SU-DHL-6 (cell line): Measurements from ENCODE around the gene CSTB.

Source experiments
- H2AFZ ChIP-seq: fragments of 200-600 bp; sonication (generic); 2 replicates; pipeline ENCODE4 v1.6.1; 2014; ENCODE audit warnings: low read depth, mild to moderate bottlenecking, moderate library complexity, mixed read lengths, antibody characterized with exemption, low read length; ENCODE audit not compliant: severe bottlenecking
- H3F3A ChIP-seq: fragments of 200-600 bp; shearing (Covaris generic); 2 replicates; pipeline ENCODE4 v1.6.0; 2016; ENCODE audit warnings: antibody characterized with exemption, mild to moderate bottlenecking; ENCODE audit not compliant: insufficient read depth
- H3K27ac ChIP-seq: fragments of 200-600 bp; sonication (generic); 2 replicates; pipeline ENCODE4 v1.5.1; 2016; ENCODE audit warnings: low read depth, mild to moderate bottlenecking, low read length, moderate library complexity, mixed read lengths
- H3K27me3 ChIP-seq: fragments of 200-600 bp; sonication (generic), shearing (Covaris generic); 2 replicates; pipeline ENCODE4 v1.6.0; 2014; ENCODE audit warnings: mild to moderate bottlenecking, low read length
- H3K36me3 ChIP-seq: fragments of 200-600 bp; sonication (generic); 2 replicates; pipeline ENCODE4 v1.6.1; 2014; ENCODE audit warnings: mild to moderate bottlenecking, low read length, mixed read lengths
- H3K4me2 ChIP-seq: fragments of 300-600, 200-600 bp; shearing (Covaris generic), sonication (generic); 2 replicates; pipeline ENCODE4 v1.6.0; 2014; ENCODE audit warnings: low read length, low read depth, mild to moderate bottlenecking; ENCODE audit not compliant: poor library complexity, severe bottlenecking
- H3K4me3 ChIP-seq: fragments of 200-600 bp; sonication (generic); 2 replicates; pipeline ENCODE4 v1.5.1; 2014; ENCODE audit warnings: antibody characterized with exemption, low read length, mild to moderate bottlenecking, mixed read lengths; ENCODE audit not compliant: insufficient read depth, poor library complexity, severe bottlenecking
- H3K79me2 ChIP-seq: fragments of 200-600 bp; sonication (generic); 2 replicates; pipeline ENCODE4 v1.6.1; 2014; ENCODE audit warnings: mild to moderate bottlenecking, low read length, moderate library complexity; ENCODE audit not compliant: insufficient read depth
- H3K9ac ChIP-seq: fragments of 200-600 bp; sonication (generic); 2 replicates; pipeline ENCODE4 v1.7.0; 2014; ENCODE audit warnings: mild to moderate bottlenecking, low read length
- H3K9me2 ChIP-seq: fragments of 200-600 bp; sonication (generic); replicated peaks from 2 replicates; pipeline ENCODE4 v1.6.1; 2014; ENCODE audit warnings: low read length; ENCODE audit not compliant: insufficient read depth
- H3K9me3 ChIP-seq: fragments of 200-600 bp; sonication (generic); 2 replicates; pipeline ENCODE4 v1.6.1; 2014; ENCODE audit warnings: low read length, mixed read lengths; ENCODE audit not compliant: insufficient read depth
- H4K20me1 ChIP-seq: fragments of 200-600 bp; sonication (generic); 2 replicates; pipeline ENCODE4 v1.6.1; 2014; ENCODE audit warnings: low read depth, mild to moderate bottlenecking, antibody characterized with exemption, low read length, moderate library complexity, mixed read lengths
- CTCF ChIP-seq: fragments of 200-600 bp; sonication (generic); IDR thresholded peaks from one replicate; pipeline ENCODE4 v1.5.1; 2017; ENCODE audit warnings: antibody characterized with exemption, mild to moderate bottlenecking, low read length, moderate library complexity; ENCODE audit not compliant: insufficient read depth, poor library complexity, severe bottlenecking
- EZH2phosphoT487 ChIP-seq: fragments of 200-600 bp; sonication (generic), shearing (Covaris generic); conservative IDR thresholded peaks from 2 replicates; pipeline ENCODE4 v1.6.1; 2018; ENCODE audit warnings: mild to moderate bottlenecking, antibody characterized with exemption, low read length, moderate library complexity, mixed read lengths

CSTB gene

GRCh38 chr21:43775190-43775589 lies 918 bp downstream of the CSTB start:
- no peaks in the 10 kb centered on the region for H3K9me2 ChIP-seq
- no peaks in the 10 kb centered on the region for H3K79me2 ChIP-seq
- H3K27me3 ChIP-seq = no peaks in the 10 kb centered on the region
- TF ChIP-seq CTCF = no peak
- TF ChIP-seq EZH2phosphoT487 = no peak
- no peaks in the 10 kb centered on the region for H3K9me3 ChIP-seq
- H3K4me2 ChIP-seq = peak overlapping the region; percentile 68
- H3K9ac ChIP-seq = peak overlapping the region; percentile 70
- H4K20me1 ChIP-seq = no peaks in the 10 kb centered on the region
- H2AFZ ChIP-seq = no peak overlapping the region
- no peaks in the 10 kb centered on the region for H3F3A ChIP-seq
- no peaks in the 10 kb centered on the region for H3K36me3 ChIP-seq
- H3K4me3 ChIP-seq = peak overlapping the region; percentile 73
- H3K27ac ChIP-seq = no peak overlapping the region

- no peak overlapping the region for H3K9ac ChIP-seq
- no peaks in the 10 kb centered on the region for H3K27me3 ChIP-seq
These were observed 1.9 kb downstream of the CSTB start for GRCh38 chr21:43774163-43774562.

GRCh38 chr21:43772425-43772821 lies 3.7 kb downstream of the CSTB start:
- Histone ChIP-seq H3K9me2 (no peaks in the 10 kb centered on the region), H3K9me3 (no peaks in the 10 kb centered on the region), H3K36me3 (no peaks in the 10 kb centered on the region), H3K27ac (no peak overlapping the region), H4K20me1 (no peaks in the 10 kb centered on the region), H3K9ac (no peak overlapping the region), H3F3A (no peaks in the 10 kb centered on the region), H3K27me3 (no peaks in the 10 kb centered on the region), H3K4me3 (no peak overlapping the region), H2AFZ (no peak overlapping the region), H3K4me2 (no peak overlapping the region), H3K79me2 (no peaks in the 10 kb centered on the region)
- TF ChIP-seq CTCF (no peak), EZH2phosphoT487 (no peak)

More at GRCh38 chr21:43774163-43774562, 1.9 kb downstream of the CSTB start:
- no peaks in the 10 kb centered on the region for H4K20me1 ChIP-seq
- TF ChIP-seq EZH2phosphoT487 = no peak
- TF ChIP-seq CTCF = no peak
- H3K79me2 ChIP-seq = no peaks in the 10 kb centered on the region
- no peak overlapping the region for H3K4me3 ChIP-seq
- no peaks in the 10 kb centered on the region for H3F3A ChIP-seq
- H3K4me2 ChIP-seq = no peak overlapping the region
- no peaks in the 10 kb centered on the region for H3K9me2 ChIP-seq
- H3K27ac ChIP-seq = no peak overlapping the region
- H3K9me3 ChIP-seq = no peaks in the 10 kb centered on the region
- H3K36me3 ChIP-seq = no peaks in the 10 kb centered on the region
- H2AFZ ChIP-seq = no peak overlapping the region
